K562 (cell line): Measurements from ENCODE around the gene TMEM203. TPM values are rescaled to one million over a fixed set of nuclear protein-coding genes. Genes with fewer than 3 reads are reported as not detected.

ENCODE experiments used
- CBFA2T3 ChIP-seq: fragments of 450-650 bp; IDR thresholded peaks from 2 replicates; pipeline ENCODE4 v1.6.1; 2017
- CREM ChIP-seq: IDR thresholded peaks from 2 replicates; pipeline ENCODE4 v1.6.1; 2014; ENCODE audit warnings: antibody characterized with exemption, low read depth
- CSDE1 ChIP-seq, 2 experiments: fragments of 450-650 bp; IDR thresholded peaks; 2 replicates each; pipeline ENCODE4 v1.6.1; 2016; ENCODE audit warnings: mild to moderate bottlenecking in 1 of 2
- CXXC5 ChIP-seq: fragments of 250-450 bp; sonication (Bioruptor Pico); IDR thresholded peaks from 2 replicates; pipeline ENCODE4 v1.8.0; 2022; ENCODE audit warnings: inconsistent platforms, mild to moderate bottlenecking, moderate library complexity
- FIP1L1 ChIP-seq: fragments of 200-400 bp; formaldehyde crosslinking; IDR thresholded peaks from 2 replicates; pipeline ENCODE4 v1.6.1; 2018; ENCODE audit warnings: mild to moderate bottlenecking, low read depth, low read length; ENCODE audit not compliant: poor library complexity, severe bottlenecking
- GABPA ChIP-seq: fragments of 200-800 bp; sonication (Bioruptor generic); conservative IDR thresholded peaks from 2 replicates; pipeline ENCODE4 v1.6.1; 2016; ENCODE audit warnings: low read depth, missing genetic modification characterization, missing compliant biosample characterization
- MAX ChIP-seq: sonication (generic); formaldehyde crosslinking; IDR thresholded peaks from 2 replicates; pipeline ENCODE4 v1.9.0; 2022; ENCODE audit warnings: mild to moderate bottlenecking, missing genetic modification reagents
- MCM7 ChIP-seq, 2 experiments: fragments of 450-650 bp; IDR thresholded peaks; 2 replicates each; pipeline ENCODE4 v1.6.1; 2016 to 2018
- MTA1 ChIP-seq: fragments of 450-650 bp; IDR thresholded peaks from 2 replicates; pipeline ENCODE4 v1.6.1; 2017; ENCODE audit warnings: borderline replicate concordance
- MXI1 ChIP-seq: IDR thresholded peaks from 2 replicates; pipeline ENCODE4 v1.6.1; 2011; ENCODE audit warnings: low read depth, mild to moderate bottlenecking, improper control_type of control experiment, low read length
- NONO ChIP-seq, 2 experiments: fragments of 200-400 bp in 1 of 2; fragments of 450-650 bp in 1 of 2; formaldehyde crosslinking in 1 of 2; IDR thresholded peaks; 2 replicates each; pipeline ENCODE4 v1.6.1; 2017; ENCODE audit warnings: low read depth in 2 of 2, mild to moderate bottlenecking in 2 of 2, moderate library complexity in 2 of 2, low read length in 1 of 2
- NR2C1 ChIP-seq, 2 experiments: fragments of 450-650 bp; IDR thresholded peaks; 2 replicates each; pipeline ENCODE4 v1.6.1; 2017; ENCODE audit warnings: mild to moderate bottlenecking in 2 of 2, antibody characterized with exemption in 1 of 2, inconsistent platforms in 1 of 2, missing compliant biosample characterization in 1 of 2, missing genetic modification characterization in 1 of 2
- PHB ChIP-seq: fragments of 250-450 bp; sonication (Bioruptor Pico); IDR thresholded peaks from 2 replicates; pipeline ENCODE4 v1.5.0; 2021
- POLR3G ChIP-seq: IDR thresholded peaks from 2 replicates; pipeline ENCODE4 v1.6.1; 2011; ENCODE audit not compliant: insufficient read length, insufficient replicate concordance; ENCODE audit errors: extremely low read depth
- SAFB2 ChIP-seq: fragments of 200-400 bp; formaldehyde crosslinking; IDR thresholded peaks from 2 replicates; pipeline ENCODE4 v1.6.1; 2018; ENCODE audit warnings: borderline replicate concordance, low read length, low read depth, moderate library complexity; ENCODE audit not compliant: severe bottlenecking
- SIX5 ChIP-seq, 2 experiments: IDR thresholded peaks; 2 replicates each; pipeline ENCODE4 v1.6.1; 2011; ENCODE audit warnings: low read length in 2 of 2, borderline replicate concordance in 1 of 2, low read depth in 1 of 2, mild to moderate bottlenecking in 1 of 2, moderate library complexity in 1 of 2; ENCODE audit not compliant: insufficient read depth in 1 of 2
- SMARCA4 ChIP-seq: fragments of 450-650 bp; IDR thresholded peaks from 2 replicates; pipeline ENCODE4 v1.6.1; 2016
- SREBF2 ChIP-seq: sonication (generic); formaldehyde crosslinking; IDR thresholded peaks from 2 replicates; pipeline ENCODE4 v1.4.0; 2020; ENCODE audit warnings: mild to moderate bottlenecking, missing genetic modification reagents
- STAG1 ChIP-seq: sonication (generic); formaldehyde crosslinking; IDR thresholded peaks from 2 replicates; pipeline ENCODE4 v1.5.0; 2020; ENCODE audit warnings: missing genetic modification reagents, borderline replicate concordance
- TAF9B ChIP-seq: fragments of 450-650 bp; IDR thresholded peaks from 2 replicates; pipeline ENCODE4 v1.6.1; 2018; ENCODE audit warnings: mild to moderate bottlenecking; ENCODE audit not compliant: partially characterized antibody
- TEAD1 ChIP-seq, 2 experiments: fragments of 450-650 bp in 1 of 2; sonication (generic) in 1 of 2; formaldehyde crosslinking; IDR thresholded peaks; 2 replicates each; pipeline versions ENCODE4 v1.4.0 to v1.8.0; 2020 to 2022; ENCODE audit warnings: mild to moderate bottlenecking in 2 of 2, missing genetic modification reagents in 1 of 2
- TGIF2 ChIP-seq: sonication (generic); formaldehyde crosslinking; IDR thresholded peaks from 2 replicates; pipeline ENCODE4 v1.8.1; 2022; ENCODE audit warnings: mild to moderate bottlenecking, missing genetic modification reagents, moderate library complexity
- THRAP3 ChIP-seq: fragments of 450-650 bp; IDR thresholded peaks from 2 replicates; pipeline ENCODE4 v1.6.1; 2016; ENCODE audit warnings: mild to moderate bottlenecking, inconsistent platforms, borderline replicate concordance
- UBTF ChIP-seq, 2 experiments: IDR thresholded peaks; 2 replicates each; pipeline ENCODE4 v1.6.1; 2012; ENCODE audit warnings: improper control_type of control experiment in 2 of 2, low read depth in 2 of 2, low read length in 2 of 2, borderline replicate concordance in 1 of 2
- ZNF717 ChIP-seq: fragments of 250-450 bp; sonication (Bioruptor Pico); IDR thresholded peaks from 2 replicates; pipeline ENCODE4 v1.5.0; 2021
- polyA plus RNA-seq, 8 experiments: library from polyadenylated mRNA; depleted of rRNA in 4 of 8; stranded (reverse) in 5 of 8; unstranded in 3 of 8; fragments of >200 nt; fragmentation: Nextera tagmentation in 2 of 8; fragmentation: Illumina TruSeq in 1 of 8; extraction: Ambion mirVana in 2 of 8; extraction: Trizol in 1 of 8; gene quantifications; 2 replicates each; pipeline versions ENCODE4 v1.2.1 to v1.2.3, GENCODE V29; 2011 to 2014; ENCODE audit warnings: inconsistent platforms in 1 of 8, missing spikeins in 1 of 8
- total RNA-seq, 7 experiments: library from RNA; depleted of rRNA in 6 of 7; stranded (reverse); fragments of >200 nt in 6 of 7; fragmentation: Illumina TruSeq in 2 of 7; extraction: Trizol in 2 of 7; gene quantifications; 2 replicates each; pipeline versions ENCODE4 v1.2.1 to v1.2.3, GENCODE V29; 2011 to 2021; ENCODE audit warnings: low replicate concordance in 1 of 7
- TF ChIP-seq, protein P1 (sequence below): fragments of 450-650 bp; IDR thresholded peaks from 2 replicates; pipeline ENCODE4 v1.6.1; 2018; ENCODE audit warnings: mild to moderate bottlenecking, low read depth; ENCODE audit not compliant: partially characterized antibody

Gene TMEM203
- total and polyA plus RNA-seq, 9 of the 15 experiments (the other 6 are each of a cell fraction or from before 2014, with no cell fraction given) = 8.8 to 59.5 (median 37.6) TPM

GRCh38 chr9:137236238-137236935, 30.9 kb upstream of the TMEM203 start (continued):
- no peak for TF ChIP-seq UBTF (IDR thresholded peaks at IDR 0.05; ENCODE audit: borderline replicate concordance in 1 of 2, low read depth in 2 of 2, low read length in 2 of 2)
- TF ChIP-seq MTA1 = 0 out of 2 replicates have a peak, but pooled peaks have one; percentile 20
- TF ChIP-seq MXI1 = no peak
- TF ChIP-seq TGIF2 = no peak
- TF ChIP-seq SIX5 (IDR thresholded peaks at IDR 0.05; ENCODE audit: borderline replicate concordance in 1 of 2, insufficient read depth in 1 of 2, low read depth in 1 of 2, low read length in 2 of 2) = no peak
- TF ChIP-seq TAF9B = no peak
- TF ChIP-seq GABPA (tag) = no peak
- no peak for TF ChIP-seq NR2C1 (IDR thresholded peaks at IDR 0.05)
- no peak for TF ChIP-seq NR2C1 (tag; IDR thresholded peaks at IDR 0.05)
- TF ChIP-seq STAG1 (CRISPR knock-in tag) = peak; percentile 94
- TF ChIP-seq CSDE1 (IDR thresholded peaks at IDR 0.05) = no peak
- TF ChIP-seq, protein P1, sequence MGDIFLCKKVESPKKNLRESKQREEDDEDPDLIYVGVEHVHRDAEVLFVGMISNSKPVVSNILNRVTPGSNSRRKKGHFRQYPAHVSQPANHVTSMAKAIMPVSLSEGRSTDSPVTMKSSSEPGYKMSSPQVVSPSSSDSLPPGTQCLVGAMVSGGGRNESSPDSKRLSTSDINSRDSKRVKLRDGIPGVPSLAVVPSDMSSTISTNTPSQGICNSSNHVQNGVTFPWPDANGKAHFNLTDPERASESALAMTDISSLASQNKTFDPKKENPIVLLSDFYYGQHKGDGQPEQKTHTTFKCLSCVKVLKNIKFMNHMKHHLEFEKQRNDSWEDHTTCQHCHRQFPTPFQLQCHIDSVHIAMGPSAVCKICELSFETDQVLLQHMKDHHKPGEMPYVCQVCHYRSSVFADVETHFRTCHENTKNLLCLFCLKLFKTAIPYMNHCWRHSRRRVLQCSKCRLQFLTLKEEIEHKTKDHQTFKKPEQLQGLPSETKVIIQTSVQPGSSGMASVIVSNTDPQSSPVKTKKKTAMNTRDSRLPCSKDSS = no peak
- TF ChIP-seq MAX (CRISPR knock-in tag) = peak; percentile 75
- TF ChIP-seq POLR3G = no peak
- TF ChIP-seq ZNF717 = no peak
- peak; percentile 48 for TF ChIP-seq SMARCA4
- TF ChIP-seq CXXC5 (CRISPR knock-in tag) = peak; percentile 80
- no peak for TF ChIP-seq MCM7 (IDR thresholded peaks at IDR 0.05)
- peak; percentile 92 for TF ChIP-seq CBFA2T3
- peak in 1 of 2 experiments; percentile 81; a peak in 2 of 4 replicates for TF ChIP-seq TEAD1 (CRISPR knock-in tag; IDR thresholded peaks at IDR 0.05)
- TF ChIP-seq CREM = peak; percentile 61; the same call in 1 of the 2 replicates
- TF ChIP-seq FIP1L1 = no peak
- no peak for TF ChIP-seq THRAP3
- TF ChIP-seq PHB (CRISPR knock-in tag) = no peak
- TF ChIP-seq SAFB2 = no peak
- TF ChIP-seq NONO (IDR thresholded peaks at IDR 0.05; ENCODE audit: low read depth in 2 of 2, low read length in 1 of 2) = no peak
- no peak for TF ChIP-seq SREBF2
